GM12874 (cell line): ENCODE data around the gene TTC39C.

Source experiments
- CTCF ChIP-seq: IDR thresholded peaks from 2 replicates; pipeline ENCODE4 v1.5.1; 2011; ENCODE audit warnings: low read depth, mild to moderate bottlenecking, control low read depth, low read length, moderate library complexity; ENCODE audit not compliant: insufficient read depth

Gene TTC39C

DNA sequence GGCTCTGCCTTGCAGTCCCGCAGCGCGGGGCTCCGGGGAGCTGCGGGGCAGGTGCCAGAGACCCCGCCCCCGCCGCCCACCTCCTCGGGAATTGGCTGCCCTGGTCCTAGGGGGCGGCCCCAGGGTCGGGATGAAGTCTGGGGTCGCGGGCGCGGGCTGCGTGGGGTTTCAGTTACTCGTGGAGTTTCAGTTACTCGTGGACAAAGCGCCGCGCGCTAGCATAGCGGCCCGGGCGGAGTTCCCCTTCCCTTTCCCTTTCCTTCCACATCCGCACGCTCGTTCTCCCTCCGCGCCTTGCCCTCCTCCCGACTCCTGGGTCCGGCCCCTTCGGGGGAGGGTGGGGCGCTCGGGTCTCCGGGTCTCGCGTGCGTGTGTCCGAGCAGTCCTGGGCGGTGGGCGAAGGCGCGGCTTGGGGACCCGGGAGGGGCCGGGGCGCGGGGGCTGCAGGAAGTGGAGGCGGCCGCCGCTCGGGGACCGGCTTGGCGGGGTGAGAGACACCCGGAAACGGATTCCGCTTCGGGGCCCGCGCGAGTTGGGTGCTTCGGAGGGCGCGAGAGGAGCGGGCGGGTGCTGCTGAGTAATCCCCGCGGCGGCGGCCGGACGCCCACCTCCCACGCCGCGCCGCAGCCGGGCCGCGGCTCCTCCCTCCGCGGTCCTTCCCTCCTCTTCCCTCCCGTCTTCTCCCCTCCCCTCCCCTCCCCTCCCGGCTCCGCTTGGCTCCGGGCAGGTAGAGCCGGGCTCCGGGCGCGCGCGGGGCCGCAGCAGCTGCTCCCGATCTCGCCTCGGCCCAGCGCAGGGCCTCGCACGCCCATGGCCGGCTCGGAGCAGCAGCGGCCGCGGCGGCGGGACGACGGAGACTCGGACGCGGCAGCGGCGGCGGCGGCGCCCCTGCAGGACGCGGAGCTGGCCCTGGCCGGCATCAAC is at the start of gene TTC39C:
TTC39C (plus strand) TSS at position 693 of the 924 bp plus-strand sequence; CDS start at position 811, 118 bp downstream.
- no peak for TF ChIP-seq CTCF

GRCh38 chr18:23966909-23967308 is 47.6 kb upstream of the TTC39C start:
- no peak for TF ChIP-seq CTCF

GRCh38 chr18:23967321-23968089 is 47.0 kb upstream of the TTC39C start:
- no peak for TF ChIP-seq CTCF

GRCh38 chr18:23968638-23969604 is 45.6 kb upstream of the TTC39C start:
- TF ChIP-seq CTCF = no peak

GRCh38 chr18:23969664-23970063 is 44.9 kb upstream of the TTC39C start:
- TF ChIP-seq CTCF = no peak

DNA sequence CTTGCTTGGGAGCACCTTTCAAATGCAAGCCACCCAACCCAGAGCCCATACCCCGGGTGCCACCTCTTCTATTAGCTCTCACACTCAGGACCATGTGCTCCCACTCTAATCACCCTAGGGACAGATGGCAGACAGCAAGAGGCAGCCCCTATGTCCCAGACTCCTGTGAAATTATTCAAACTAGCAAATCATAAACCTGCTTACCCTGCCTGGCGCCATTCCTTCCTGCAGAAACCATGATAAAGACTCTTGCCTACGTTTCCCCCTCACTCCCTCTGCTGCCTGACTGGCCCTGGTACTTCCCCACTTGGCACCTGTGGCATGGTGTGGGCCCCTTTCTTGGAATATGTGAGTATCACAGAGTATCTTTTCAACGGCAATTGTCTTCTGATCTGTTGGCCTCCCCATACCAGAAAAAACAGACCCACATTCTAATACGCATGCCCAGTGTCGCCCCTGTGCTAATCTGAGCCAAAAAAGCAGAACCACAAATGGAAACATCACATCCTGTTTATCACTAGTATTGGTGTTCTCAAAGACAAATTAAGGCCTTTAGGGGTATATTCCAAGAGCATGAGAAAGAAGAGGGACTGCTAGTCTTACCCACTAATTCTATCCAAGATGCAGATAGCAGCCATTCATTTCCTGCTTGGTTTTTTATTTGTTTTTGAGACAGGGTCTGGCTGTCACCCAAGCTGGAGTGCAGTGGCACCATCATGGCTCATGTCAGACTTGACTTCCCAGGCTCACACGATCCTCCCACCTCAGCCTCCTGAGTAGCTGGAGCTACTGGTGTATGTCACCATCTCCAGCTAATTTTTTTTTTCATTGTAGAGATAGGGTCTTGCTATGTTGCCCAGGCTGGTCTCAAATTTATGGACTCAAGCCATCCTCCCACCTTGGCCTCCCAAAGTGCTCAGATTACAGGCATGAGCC is 44.1 kb upstream of the TTC39C start:
- no peak for TF ChIP-seq CTCF
